Hindlimb muscle (tissue), 1 donor: Measurements from ENCODE around the gene PNPLA7. TPM values are rescaled to one million over a fixed set of nuclear protein-coding genes. Genes with fewer than 3 reads are reported as not detected.
"Not testable (repeated sequence)": the region's sequence is repeated elsewhere in the genome, so short reads cannot be mapped to it uniquely, and the experiment has no call there.

Source experiments
- DNase-seq: peaks from one replicate; pipeline ENCODE4 v3.0.0-alpha.2; 2013
- polyA plus RNA-seq: library from polyadenylated mRNA; unstranded; fragments of 120-200 nt; gene quantifications from one replicate; pipeline ENCODE4 v1.2.1, GENCODE V29; 2013; ENCODE audit not compliant: insufficient read length

The PNPLA7 gene
- polyA plus RNA-seq, 1 donor, result 4.5 TPM

DNA sequence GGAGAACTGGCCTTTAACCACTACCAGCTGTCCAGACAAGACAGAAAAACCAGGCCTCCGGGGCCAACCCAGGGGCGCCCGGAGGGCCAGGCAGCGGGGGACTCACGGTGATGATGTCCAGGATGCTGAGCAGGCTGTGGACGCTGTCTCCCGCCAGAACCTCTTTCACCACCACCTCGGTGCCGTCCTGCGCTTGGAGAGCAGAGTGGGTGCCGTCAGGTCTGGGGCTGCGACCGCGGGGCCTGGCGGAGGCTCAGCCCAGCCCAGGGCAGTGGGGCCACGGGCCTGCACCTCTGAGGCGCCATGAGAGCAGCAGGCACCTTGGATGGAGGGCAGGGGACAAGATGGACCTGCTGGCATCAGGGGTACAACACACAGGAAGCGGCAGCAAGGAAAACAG, 9.7 kb downstream of the PNPLA7 start:
- no peak for DNase-seq

DNA sequence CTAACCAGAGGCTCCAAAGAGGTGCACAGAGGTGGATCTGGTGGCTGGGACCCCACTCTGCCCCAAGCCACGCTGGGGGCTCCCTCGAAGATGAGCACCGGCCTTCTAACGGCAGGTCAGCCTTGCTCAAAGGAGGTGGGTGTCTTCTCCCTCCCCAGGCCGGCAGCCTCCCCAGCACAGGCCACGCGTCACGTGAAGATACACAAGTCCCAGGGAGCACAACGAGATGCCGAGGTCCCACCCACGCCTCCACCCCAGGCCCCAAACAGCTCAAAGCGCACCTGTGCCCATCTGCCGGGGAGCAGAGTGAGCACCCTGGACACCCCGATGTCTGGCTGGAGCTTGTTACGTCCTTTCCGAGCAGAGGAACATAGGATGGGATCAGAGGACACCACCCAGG, 12.1 kb downstream of the PNPLA7 start:
- DNase-seq, result no peak

DNA sequence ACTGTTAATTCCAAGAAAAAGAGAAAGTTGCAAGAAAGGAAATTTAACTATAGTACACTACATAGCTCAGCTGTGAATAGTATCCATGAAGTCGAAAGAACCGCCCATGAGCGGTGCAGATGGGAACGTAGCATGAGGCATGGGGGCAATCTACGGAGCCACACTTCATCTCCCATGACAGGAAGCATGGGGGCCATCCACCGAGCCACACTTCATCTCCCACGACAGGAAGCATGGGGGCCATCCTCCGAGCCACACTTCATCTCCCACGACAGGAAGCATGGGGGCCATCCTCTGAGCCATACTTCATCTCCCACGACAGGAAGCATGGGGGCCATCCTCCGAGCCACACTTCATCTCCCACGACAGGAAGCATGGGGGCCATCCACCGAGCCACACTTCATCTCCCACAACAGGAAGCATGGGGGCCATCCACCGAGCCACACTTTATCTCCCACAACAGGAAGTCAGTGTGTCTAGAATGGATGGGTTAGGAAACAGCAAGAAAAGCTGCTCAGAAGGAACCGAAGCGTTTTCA, 13.5 kb downstream of the PNPLA7 start:
- DNase-seq, result not testable (repeated sequence)

DNA sequence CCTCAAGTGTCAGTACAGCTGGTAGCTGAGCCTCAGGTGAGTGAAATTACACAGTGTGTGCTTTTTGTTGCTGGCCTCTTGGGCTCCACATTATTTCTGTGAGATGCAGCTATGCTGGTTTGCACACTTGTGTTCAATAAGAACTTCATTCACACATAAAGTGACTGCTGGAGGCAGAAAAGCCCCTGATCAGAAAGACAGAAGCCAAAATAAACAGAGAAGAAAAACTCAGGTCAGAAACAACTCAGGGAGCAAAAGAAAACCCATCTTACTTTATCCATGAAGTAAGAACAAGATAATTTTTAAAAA, 15.1 kb downstream of the PNPLA7 start:
- no peak for DNase-seq

DNA sequence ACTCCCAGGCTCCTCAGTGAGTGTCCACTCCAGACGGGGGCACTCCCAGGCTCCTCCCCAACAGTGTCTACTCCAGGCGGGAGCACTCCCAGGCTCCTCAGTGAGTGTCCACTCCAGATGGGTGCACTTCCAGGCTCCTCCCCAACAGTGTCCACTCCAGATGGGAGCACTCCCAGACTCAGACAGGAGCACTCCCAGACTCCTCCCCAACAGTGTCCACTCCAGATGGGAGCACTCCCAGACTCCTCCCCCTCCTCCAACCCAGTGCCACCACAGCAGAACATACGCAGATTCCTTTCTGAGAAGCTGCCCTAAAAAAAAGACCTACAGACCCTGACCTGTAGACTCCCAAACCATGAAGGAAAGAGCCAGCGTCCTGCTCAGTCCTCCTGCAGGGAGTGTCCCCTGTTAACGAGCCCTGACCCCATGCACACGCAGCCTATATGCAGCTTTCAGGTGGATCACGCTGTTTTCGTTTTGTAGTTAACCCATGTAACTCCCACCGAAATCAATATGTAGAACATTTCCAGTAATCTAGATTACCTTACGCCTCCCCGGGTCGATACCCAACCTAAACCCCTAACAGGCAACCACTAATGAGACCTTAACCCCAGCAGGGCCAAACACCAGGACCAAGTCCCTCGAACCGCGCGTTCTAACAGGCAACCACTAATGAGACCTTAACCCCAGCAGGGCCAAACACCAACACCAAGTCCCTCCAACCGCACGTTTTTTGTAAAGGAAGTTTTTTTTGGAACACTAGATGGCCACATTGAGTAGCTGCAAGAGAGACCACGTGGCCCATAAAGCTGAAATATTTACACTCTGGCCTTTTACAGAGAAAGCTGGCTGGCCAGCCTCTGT, 15.7 kb downstream of the PNPLA7 start:
- DNase-seq, result peak; percentile 53

DNA sequence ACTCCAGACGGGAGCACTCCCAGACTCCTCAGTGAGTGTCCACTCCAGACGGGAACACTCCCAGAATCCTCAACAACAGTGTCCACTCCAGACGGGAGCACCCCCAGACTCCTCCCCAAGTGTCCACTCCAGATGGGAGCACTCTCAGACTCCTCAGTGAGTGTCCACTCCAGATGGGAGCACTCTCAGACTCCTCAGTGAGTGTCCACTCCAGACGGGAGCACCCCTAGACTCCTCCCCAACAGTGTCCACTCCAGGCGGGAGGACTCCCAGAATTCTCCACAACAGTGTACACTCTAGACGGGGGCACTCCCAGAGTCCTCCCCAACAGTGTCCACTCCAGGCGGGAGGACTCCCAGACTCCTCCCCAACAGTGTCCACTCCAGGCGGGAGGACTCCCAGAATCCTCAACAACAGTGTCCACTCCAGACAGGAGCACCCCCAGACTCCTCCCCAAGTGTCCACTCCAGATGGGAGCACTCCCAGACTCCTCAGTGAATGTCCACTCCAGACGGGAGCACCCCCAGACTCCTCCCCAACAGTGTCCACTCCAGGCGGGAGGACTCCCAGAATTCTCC, 17.2 kb downstream of the PNPLA7 start:
- not testable (repeated sequence) for DNase-seq

DNA sequence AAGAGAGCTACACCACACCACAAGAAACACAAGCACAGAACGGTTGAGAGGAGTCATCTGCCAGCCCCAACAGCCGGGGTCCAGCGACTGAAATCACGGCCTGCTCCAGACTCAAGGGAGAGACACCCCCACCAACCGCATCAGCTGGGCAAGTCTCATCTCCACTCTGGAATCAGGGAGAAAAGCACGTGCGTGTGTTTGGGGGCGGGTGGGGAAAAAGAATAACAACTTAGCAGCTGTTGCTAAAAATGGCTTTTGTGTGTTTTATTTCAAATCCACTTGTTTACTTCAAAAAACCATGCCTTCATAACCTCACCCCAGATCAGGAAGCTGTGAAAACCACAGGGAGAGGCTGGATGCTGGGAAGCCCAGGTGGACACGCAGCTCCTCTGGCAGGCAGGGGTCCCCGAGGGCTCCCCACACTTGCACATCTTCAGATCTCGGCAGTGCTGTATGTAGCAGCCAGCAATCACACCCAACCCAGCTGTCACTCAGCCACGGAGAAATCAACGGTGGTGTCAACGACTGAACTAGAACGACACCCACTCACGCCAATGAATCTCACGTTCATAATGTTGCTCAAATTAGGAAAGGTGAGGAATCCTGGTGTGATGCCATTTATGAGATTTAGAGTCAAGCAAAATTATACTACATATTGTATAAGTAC, 19.0 kb downstream of the PNPLA7 start:
- DNase-seq, result no peak

DNA sequence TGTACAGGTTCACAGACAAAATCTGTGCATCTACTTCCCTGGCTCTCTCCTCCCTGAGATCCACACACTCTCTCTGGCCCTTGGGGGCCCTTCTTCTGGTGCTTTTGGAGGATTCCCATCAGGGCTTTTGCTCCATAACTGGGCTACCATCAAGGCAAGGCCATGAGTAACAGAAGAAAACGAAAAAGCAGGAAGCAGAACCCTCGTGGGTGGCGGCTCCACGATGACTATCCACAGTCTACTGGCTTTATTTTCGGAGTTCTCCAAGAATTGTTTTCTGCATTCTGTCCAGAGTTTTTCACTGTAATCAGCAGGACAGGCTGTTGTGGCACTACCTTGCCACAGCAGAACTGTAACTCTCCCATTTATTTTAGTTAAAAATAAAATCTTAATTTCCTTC, 19.9 kb downstream of the PNPLA7 start:
- DNase-seq, result no peak

DNA sequence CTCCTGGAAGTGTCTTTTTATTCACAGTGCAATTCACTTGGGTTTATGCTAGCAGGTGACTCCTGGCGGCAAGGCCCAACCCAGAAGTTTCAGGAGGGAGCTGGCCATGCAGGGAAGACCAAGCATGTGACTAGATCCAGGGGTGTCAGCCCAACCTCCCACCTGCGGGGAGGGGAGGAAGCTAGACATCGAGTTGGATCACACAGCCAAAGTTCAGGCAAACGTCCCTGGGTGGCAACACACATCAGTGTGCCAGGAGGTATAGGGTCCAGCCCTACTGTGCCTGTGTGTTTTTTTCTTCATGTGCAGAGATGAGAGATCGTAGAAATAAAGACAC, 25.3 kb downstream of the PNPLA7 start:
- no peak for DNase-seq

DNA sequence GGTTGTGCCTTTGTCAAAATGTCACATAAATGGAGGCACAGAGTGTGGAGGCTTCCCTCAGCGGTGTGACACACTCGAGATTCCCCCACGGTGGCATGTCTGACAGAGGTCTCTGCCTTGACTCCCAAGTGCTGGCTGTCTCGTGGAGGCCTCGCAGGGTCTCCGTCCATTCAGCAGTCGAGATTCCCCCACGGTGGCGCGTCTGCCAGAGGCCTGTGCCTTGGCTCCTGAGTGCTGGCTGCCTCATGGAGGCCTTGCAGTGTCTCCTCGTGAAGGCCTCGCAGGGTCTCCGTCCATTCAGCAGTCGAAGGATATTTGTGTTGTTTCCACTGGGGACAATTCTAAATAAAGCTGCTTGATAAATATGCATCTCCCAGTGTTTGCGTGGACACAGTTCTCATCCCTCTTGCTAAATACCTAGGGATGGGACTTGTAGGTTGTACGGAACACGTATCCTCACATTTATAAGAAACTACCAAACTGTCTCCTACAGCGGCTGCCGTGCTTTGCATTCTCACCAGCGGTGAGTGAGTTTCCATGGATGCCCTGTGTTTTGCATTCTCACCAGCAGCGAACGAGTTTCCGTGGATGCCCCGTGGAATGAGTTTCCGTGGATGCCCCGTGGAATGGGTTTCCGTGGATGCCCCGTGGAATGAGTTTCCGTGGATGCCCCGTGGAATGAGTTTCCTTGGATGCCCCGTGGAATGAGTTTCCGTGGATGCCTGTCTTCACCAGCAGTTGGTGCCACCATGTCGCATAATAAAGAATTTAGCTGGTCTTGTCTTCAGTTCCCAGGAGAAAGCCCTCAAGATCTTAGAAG, 25.8 kb downstream of the PNPLA7 start:
- no peak for DNase-seq

DNA sequence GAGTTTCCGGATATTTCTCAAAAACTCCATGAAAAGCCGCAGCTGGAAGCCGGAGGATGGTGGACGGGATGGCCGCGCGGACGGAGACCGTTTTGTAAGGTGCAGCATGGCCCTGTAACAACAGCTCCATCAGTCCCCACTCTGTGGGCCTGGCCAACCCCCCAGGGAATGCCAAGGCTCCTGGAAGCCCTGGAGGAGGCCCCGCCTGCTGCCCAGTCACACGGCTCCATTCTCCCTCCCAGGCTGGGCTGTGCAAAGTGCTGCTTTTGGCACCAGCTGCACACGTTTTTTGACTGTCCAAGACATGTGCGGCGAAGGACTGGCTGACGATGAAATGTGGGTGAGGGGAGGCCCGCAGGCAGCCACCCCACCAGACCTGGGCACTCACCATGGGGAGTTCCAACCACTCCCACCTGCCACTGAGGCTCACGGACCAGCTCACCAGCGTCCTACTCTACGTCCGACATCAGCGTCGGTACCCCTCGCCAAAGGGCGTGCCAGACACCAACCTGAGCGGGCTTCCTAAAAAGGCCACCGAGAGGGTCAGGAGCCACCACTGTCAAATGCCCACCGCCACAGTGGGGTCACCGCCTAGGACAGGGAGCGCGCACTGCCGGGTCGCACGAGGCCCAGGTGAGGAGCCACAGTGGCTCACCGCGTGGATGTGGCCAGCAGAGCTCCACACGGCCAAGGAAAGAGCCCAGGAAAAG, 27.3 kb downstream of the PNPLA7 start:
- DNase-seq, result no peak

DNA sequence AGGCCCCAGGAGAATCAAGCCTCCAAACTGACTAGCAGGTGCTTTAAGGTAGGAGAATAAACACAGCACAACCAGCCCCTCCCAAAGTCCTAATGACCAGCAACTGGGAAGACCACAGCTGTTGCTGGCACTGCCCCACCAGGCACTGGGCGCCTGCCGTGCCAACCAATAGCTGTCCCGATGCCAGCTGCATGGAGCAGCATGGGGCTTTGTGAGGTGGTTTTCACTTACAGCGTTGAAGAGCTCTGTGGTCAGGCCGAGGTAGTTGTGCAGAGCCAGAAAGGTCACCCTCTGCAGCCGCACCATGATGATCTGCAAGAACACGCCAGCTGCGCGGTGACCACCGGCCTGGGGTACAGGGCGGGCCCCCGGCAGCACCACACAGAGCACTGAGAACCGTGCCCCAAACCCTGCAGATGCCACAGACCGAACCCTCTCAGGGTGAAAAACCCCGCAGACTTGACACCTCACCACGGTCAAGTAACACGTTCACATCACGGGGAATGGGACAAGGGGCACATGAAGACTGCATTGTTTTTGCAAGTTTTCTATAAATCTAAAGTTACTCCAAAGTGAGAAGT, 28.7 kb downstream of the PNPLA7 start:
- DNase-seq, result no peak

DNA sequence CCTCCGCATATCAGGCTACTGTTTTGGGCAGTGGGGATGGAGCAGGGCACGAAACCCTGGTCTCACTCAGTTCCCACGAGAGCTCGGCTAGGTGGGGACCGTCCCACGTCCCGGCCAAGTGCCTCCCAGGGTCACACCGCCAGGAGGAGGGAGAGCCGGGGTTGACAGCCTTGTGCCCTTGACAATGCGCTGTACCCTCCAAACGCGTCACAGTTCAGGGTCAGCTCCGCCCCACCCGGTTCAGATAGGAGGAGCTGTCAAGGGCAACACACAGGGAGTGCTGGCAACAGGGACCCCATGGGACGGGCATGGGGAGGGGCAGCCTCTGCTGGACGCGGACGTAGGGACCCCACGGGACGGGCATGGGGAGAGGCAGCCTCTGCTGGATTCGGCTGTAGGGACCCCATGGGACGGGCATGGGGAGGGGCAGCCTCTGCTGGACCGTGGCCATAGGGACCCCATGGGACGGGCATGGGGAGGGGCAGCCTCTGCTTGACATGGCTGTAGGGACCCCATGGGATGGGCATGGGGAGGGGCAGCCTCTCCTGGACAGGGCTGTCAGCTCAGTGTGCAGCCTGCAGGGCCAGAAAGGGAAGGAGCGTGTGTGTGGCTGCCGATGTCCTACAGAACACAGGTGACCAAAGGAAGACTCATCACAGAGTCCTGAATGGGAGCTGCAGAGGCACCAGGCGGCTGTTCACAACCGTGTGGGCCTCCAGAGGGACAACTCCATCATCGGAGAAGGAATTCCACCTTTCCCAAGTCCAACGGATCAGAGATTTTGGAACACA, 29.4 kb downstream of the PNPLA7 start:
- no peak for DNase-seq

DNA sequence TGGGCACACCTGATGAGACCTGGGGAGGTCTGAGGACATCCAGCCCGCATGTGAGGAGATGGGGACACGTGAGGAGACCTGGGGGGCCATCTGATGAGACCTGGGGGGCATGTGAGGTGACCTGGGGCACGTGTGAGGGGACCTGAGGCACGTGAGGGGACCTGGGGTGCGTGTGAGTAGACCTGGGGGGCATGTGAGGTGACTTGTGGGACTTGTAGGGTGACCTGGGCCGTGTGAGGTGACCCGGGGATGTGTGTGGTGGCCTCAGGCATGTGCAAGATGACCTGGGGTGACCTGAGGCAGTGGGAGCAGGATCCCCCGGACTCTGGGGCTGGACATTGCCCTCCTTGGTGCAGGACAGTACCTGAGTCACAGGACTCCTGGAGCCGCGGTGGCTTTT, 30.6 kb downstream of the PNPLA7 start:
- DNase-seq, result no peak

DNA sequence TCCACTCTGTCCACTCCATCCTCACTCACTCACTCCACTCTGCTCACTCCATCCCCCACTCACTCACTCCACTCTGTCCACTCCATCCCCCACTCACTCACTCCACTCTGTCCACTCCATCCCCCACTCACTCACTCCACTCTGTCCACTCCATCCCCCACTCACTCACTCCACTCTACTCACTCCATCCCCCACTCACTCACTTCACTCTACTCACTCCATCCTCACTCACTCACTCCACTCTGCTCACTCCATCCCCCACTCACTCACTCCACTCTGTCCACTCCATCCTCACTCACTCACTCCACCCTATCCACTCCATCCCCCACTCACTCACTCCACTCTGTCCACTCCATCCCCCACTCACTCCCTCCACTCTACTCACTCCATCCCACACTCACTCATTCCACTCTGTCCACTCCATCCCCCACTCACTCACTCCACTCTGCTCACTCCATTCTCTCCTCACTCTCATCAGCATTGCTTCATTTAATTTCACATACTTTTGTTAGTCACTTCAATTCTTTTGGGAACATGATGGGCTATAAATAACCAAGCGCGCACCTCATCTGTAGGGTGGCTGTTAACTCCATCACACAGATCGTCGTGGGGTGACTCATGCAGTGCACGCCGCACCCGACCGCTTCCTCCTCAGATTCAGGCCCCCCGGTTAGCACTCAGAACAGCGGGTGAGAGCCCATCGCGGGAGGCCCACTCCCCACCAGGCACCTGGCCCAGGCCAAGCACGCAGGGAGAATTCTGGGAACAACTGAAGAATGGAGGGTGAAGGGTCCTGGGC, 31.3 kb downstream of the PNPLA7 start:
- DNase-seq, result not testable (repeated sequence)

DNA sequence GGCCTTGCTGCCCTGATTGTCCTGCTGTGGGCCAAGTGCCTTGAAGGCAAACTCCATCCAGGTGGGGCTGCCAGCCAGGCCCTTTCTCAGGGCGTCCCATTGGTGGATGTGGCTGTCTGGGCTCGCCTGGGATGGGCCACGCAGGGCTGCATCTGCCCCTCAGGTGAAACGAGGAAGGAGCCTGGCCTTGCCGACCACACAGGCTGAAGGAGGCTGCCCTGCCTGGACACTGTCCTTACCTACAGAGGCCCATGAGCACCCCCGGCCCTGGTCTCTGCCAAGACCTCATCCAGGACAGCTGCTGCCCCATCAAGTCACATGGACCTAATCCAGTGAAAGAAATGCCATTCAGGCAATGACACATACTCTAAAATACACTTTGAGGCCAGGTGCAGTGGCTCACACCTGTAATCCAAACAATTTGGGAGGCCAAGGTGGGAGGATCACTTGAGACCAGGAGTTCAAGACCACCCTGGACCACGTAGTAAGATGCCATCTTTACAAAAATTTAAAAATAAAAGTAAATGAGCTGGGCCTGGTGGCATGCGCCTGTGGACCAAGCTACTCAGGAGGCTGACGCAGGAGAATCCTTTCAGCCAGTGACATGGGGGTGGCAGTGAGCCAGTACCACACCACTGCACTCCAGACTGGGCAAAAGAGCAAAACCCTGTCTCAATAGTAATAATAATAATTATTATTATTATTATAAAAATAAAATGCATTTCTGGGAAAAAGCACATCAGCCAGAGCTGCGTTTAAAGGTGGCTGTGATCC, 33.9 kb downstream of the PNPLA7 start:
- DNase-seq, result no peak

DNA sequence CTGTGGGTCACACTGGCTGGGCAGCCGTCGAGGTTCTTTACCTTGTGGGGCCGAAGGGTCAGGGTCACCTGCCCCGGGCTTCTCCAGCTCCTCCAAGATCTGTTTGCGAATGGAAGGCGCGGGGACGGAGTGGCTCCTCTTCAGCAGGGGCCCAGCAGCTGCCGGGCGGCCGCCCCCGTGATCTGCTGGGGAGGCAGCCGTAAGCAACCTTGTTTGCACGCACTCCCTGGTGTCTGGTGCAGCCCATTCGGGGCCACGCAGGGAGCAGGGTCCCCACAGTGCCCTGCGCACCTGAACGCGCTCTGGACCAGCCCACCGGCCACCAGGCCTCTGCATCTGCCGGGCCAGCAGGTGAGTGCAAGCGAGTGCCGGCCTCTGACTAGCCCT, 34.9 kb downstream of the PNPLA7 start:
- DNase-seq, result no peak

DNA sequence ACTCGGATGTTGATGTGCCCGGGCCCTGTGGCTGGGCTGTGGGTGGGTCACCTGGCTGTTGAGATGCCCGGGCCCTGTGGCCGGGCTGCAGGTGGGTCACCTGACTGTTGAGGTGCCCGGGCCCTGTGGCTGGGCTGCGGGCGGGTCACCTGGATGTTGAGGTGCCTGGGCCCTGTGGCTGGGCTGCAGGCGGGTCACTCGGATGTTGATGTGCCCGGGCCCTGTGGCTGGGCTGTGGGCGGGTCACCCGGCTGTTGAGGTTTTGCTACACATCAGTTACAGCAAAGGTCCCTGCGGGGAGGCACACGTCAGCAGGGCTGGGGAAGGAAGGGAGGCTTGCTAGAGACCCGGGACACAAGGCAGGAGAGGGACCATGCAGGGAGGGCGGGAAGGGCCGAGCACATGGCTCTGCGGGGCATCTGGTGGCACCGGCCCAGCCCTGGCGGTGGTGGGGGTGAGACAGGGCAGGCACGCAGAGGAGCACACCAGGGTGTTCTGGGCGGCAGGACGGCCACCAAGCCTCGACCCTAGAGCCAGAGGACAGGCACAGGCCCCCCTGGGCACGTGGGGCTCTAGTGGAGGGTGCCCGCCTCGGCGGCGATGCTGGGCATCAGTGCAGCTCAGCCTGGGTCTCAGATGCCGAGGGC, 35.4 kb downstream of the PNPLA7 start:
- DNase-seq, result no peak
